SK-N-MC (cell line): ENCODE results near the gene CCNL1.

Source experiments
- DNase-seq: peaks from one replicate; pipeline ENCODE4 v3.0.0-alpha.2; 2011; ENCODE audit warnings: low read depth, low spot score
- H3K27ac ChIP-seq: fragments of 200-600 bp; sonication (generic); 2 replicates; pipeline ENCODE4 v1.5.1; 2016; ENCODE audit warnings: mixed run types
- H3K36me3 ChIP-seq: fragments of 200-600 bp; sonication (generic); 2 replicates; pipeline ENCODE4 v1.6.1; 2017; ENCODE audit warnings: antibody characterized with exemption, low read length, mixed read lengths; ENCODE audit not compliant: insufficient read depth
- H3K4me3 ChIP-seq: fragments of 200-600 bp; sonication (generic); 2 replicates; pipeline ENCODE4 v1.5.1; 2016
- H3K9ac ChIP-seq: fragments of 200-600 bp; sonication (generic); 2 replicates; pipeline ENCODE4 v1.8.0; 2017; ENCODE audit warnings: mixed run types, mixed read lengths; ENCODE audit not compliant: insufficient read length
- H3K9me3 ChIP-seq: fragments of 200-600 bp; sonication (generic); 2 replicates; pipeline ENCODE4 v1.6.1; 2017; ENCODE audit warnings: low read depth, mild to moderate bottlenecking, antibody characterized with exemption, low read length, moderate library complexity, mixed read lengths
- EZH2 ChIP-seq: fragments of 200-600 bp; sonication (generic); IDR thresholded peaks from one replicate; pipeline ENCODE4 v1.6.1; 2017; ENCODE audit warnings: antibody characterized with exemption
- FOXP2 ChIP-seq: optimal IDR thresholded peaks from 2 replicates; pipeline ENCODE3; 2011; ENCODE audit warnings: mild to moderate bottlenecking, moderate library complexity; ENCODE audit not compliant: insufficient read depth; ENCODE audit errors: extremely low read length, control extremely low read depth
- POLR2AphosphoS5 ChIP-seq: IDR thresholded peaks from 2 replicates; pipeline ENCODE4 v1.6.1; 2012; ENCODE audit warnings: mild to moderate bottlenecking, low read depth, low read length, borderline replicate concordance

The CCNL1 gene

DNA sequence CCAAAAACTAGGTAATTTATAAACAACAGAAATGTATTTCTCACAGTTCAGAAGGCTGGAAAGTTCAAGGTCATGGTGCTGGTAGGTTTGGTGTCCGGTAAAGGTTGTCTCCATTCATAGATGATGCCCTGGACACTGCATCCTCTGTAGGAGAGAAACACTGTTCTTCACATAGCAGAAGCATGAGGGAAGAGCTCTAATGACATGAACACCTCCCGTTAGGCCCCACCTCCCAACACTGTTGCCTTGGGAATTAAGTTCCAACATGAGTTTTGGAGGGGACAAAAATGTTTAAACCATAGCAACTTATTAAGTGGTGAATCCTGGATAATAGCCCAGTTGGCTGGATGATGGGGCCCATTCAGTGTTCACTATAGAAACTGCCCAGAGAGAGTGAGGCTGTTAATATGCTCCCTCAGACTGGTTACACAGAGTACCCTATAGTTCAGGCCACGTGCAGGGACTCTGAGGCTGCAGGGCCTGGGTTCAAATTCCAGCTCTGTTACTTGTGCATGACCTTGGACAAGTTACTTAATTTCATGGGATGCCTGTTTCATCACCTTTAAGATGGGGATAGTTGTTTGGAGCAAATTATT lies 37.0 kb downstream of the CCNL1 start:
- Histone ChIP-seq H3K9me3 (no peaks in the 10 kb centered on the region), H3K9ac (no peak overlapping the region), H3K36me3 (no peaks in the 10 kb centered on the region), H3K27ac (no peak overlapping the region), H3K4me3 (no peak overlapping the region)
- no peak for DNase-seq
- TF ChIP-seq EZH2 (no peak), FOXP2 (no peak), POLR2AphosphoS5 (no peak)

DNA sequence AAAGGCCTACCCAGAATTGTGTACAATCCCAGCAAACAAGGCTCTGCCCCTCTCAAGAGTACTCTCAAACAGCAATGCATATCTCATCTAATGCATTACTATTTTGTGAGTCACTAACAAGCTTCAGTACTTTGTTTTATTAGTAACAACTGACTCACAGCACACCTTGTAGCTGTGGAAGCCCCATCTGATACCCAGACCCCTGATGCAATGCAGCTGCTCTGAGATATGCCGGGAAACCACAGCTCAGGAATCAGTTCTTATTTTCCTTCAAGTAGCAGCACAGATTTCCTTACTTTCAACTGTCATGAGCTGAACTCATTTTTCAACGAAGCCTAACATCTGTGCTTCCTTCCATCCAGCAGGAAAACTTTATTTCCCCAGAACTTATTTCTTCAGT lies 37.8 kb downstream of the CCNL1 start:
- H3K27ac ChIP-seq: no peak overlapping the region
- no peak for DNase-seq
- no peaks in the 10 kb centered on the region for H3K9me3 ChIP-seq

GRCh38 chr3:157121522-157121921 lies 38.4 kb downstream of the CCNL1 start:
- H3K27ac ChIP-seq: no peak overlapping the region
- no peaks in the 10 kb centered on the region for H3K9me3 ChIP-seq
- no peak overlapping the region for H3K9ac ChIP-seq
- no peaks in the 10 kb centered on the region for H3K36me3 ChIP-seq
- H3K4me3 ChIP-seq: no peak overlapping the region
- no peak for TF ChIP-seq EZH2
- TF ChIP-seq POLR2AphosphoS5: no peak
- no peak for TF ChIP-seq FOXP2
- no peak for DNase-seq

More for the DNA sequence above, 37.8 kb downstream of the CCNL1 start:
- TF ChIP-seq FOXP2: no peak
- TF ChIP-seq POLR2AphosphoS5: no peak
- no peak for TF ChIP-seq EZH2
- Histone ChIP-seq H3K9ac (no peak overlapping the region), H3K4me3 (no peak overlapping the region), H3K36me3 (no peaks in the 10 kb centered on the region)

GRCh38 chr3:157120071-157120892 lies 39.7 kb downstream of the CCNL1 start:
- H3K9me3 ChIP-seq: no peaks in the 10 kb centered on the region
- DNase-seq: no peak
- no peak overlapping the region for H3K4me3 ChIP-seq
- TF ChIP-seq FOXP2 (no peak), POLR2AphosphoS5 (no peak), EZH2 (no peak)
- no peaks in the 10 kb centered on the region for H3K36me3 ChIP-seq
- no peak overlapping the region for H3K27ac ChIP-seq
- H3K9ac ChIP-seq: no peak overlapping the region

DNA sequence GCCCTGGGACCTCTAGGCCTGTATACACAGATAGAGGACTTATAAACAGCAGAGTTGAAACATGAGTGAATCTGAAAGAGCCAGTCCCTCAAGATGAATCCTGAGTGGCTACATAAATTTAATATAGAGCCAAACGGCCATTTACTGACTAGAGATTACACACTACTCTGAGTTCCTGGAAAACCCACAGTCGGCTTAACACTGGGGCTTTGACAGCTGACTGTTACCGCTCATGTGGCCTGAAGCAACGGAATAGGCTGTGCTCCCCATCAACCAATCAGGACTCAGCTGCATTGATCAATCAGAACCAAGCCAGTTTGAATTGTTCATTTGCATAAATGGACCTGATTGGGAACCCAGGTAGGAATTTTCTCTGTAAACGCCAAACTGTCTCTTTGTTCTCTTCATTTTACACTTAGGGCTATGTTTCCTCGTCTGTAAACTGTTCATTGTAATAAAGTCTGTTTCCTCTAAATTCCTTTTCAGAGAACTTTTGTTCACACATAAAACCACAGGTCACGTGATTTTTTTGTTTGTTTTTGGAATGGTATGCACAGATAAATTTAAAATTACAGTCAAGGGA lies 40.5 kb downstream of the CCNL1 start:
- no peak overlapping the region for H3K4me3 ChIP-seq
- H3K36me3 ChIP-seq: no peaks in the 10 kb centered on the region
- no peak for DNase-seq
- no peak overlapping the region for H3K27ac ChIP-seq
- TF ChIP-seq EZH2 (no peak), POLR2AphosphoS5 (no peak), FOXP2 (no peak)
- H3K9ac ChIP-seq: no peak overlapping the region
- H3K9me3 ChIP-seq: no peaks in the 10 kb centered on the region

DNA sequence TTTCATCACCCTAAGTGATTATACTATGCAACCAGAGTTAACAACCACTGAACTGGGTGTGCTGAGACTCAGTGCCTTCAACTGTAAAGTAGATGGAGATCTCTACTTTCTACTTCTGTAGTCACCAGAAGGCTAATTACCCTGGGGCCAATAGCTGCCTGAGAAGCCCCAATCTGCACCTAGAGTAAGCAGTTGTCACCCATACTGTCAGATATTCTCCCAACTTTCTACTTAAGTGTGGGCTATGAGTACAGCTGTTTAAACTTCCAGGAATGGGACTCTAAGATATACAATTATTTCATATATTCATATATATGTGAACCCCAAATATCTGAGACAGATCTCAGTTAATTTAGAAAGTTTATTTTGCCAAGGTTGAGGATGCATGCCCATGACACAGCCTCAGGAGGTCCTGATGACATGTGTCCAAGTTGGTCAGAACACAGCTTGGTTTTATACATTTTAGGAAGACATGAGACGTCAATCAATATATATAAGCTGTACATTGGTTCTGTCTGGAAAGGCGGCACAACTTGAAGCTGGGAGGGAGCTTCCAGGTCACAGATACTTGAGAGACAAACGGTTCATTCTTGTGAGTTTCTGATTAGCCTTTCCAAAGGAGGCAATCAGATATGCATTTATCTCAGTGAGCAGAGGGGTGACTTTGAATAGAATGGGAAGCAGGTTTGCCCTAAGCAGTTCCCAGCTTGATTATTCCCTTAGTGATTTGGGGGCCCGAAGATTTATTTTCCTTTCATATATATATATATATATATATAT lies 41.9 kb downstream of the CCNL1 start:
- no peak for DNase-seq
- Histone ChIP-seq H3K4me3 (no peak overlapping the region), H3K27ac (no peak overlapping the region), H3K9me3 (no peaks in the 10 kb centered on the region), H3K36me3 (no peaks in the 10 kb centered on the region), H3K9ac (no peak overlapping the region)
- TF ChIP-seq EZH2: no peak
- no peak for TF ChIP-seq POLR2AphosphoS5
- no peak for TF ChIP-seq FOXP2

DNA sequence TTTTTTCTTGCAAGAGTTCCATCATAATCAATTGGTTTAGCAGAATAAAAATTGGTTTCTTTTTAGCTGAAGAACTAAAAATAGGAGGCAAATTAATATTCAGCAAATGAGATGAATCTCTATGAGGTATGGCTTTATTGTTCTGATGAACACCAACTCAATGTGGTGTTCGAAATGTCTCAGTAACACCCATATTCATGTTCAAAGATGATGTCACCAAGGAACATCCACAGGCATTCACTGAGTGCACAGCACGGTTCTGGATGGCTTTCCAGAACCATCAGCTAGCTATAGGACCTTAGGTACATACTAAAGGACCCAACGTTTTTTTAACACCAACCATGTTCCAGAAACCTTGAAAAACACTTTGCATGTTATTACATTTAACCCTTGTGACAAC lies 42.7 kb downstream of the CCNL1 start:
- no peaks in the 10 kb centered on the region for H3K36me3 ChIP-seq
- H3K9ac ChIP-seq: no peak overlapping the region
- H3K27ac ChIP-seq: no peak overlapping the region
- no peak for DNase-seq
- no peaks in the 10 kb centered on the region for H3K9me3 ChIP-seq
- no peak for TF ChIP-seq EZH2
- TF ChIP-seq FOXP2: no peak
- no peak for TF ChIP-seq POLR2AphosphoS5
- no peak overlapping the region for H3K4me3 ChIP-seq

GRCh38 chr3:157116017-157116416 lies 43.9 kb downstream of the CCNL1 start:
- no peak overlapping the region for H3K27ac ChIP-seq

More at GRCh38 chr3:157116017-157116416, 43.9 kb downstream of the CCNL1 start:
- no peak for TF ChIP-seq EZH2
- no peaks in the 10 kb centered on the region for H3K36me3 ChIP-seq
- DNase-seq: no peak
- H3K9me3 ChIP-seq: no peaks in the 10 kb centered on the region
- H3K4me3 ChIP-seq: no peak overlapping the region
- no peak overlapping the region for H3K9ac ChIP-seq
